CD4-positive, alpha-beta T cell (primary cell): ENCODE data around the gene WBP1L. TPM values are rescaled to one million over a fixed set of nuclear protein-coding genes. Genes with fewer than 3 reads are reported as not detected.

Experiments used
- ATAC-seq: fragments of 200-7000 bp; cut with Tn5 transposase; one replicate; pipeline ENCODE4 v1.10.0; 2022; ENCODE audit warnings: mild to moderate bottlenecking; ENCODE audit not compliant: poor library complexity
- CTCF ChIA-PET: fragments of 350-600 bp; sonication (Branson Sonifier 250); formaldehyde crosslinking; loops from one replicate; lab custom pipeline; 2021; ENCODE audit warnings: antibody characterized with exemption, inconsistent platforms; lab: Charles Lee
- POLR2A ChIA-PET: fragments of 350-600 bp; sonication (Branson Sonifier 250); formaldehyde crosslinking; loops from one replicate; lab custom pipeline; 2021; ENCODE audit warnings: antibody characterized with exemption, inconsistent platforms; lab: Charles Lee
- DNase-seq, 14 experiments: peaks; one replicate each; pipeline ENCODE4 v3.0.0-alpha.2; 2013 to 2020; ENCODE audit warnings: mixed read lengths in 2 of 14
- H3K27ac ChIP-seq, 2 donors: one replicate each; pipeline versions ENCODE4 v1.5.1 to v1.7.0; 2013; ENCODE audit warnings: low read length in 2 of 2, low read depth in 1 of 2, mild to moderate bottlenecking in 1 of 2
- H3K27me3 ChIP-seq, 2 experiments: 1 replicate in 1 of 2; 2 replicates in 1 of 2; pipeline versions ENCODE4 v1.6.1 to v1.7.0; 2013; ENCODE audit warnings: low read length in 2 of 2, control low read depth in 1 of 2, mild to moderate bottlenecking in 1 of 2, moderate library complexity in 1 of 2; ENCODE audit not compliant: insufficient read depth in 2 of 2, control insufficient read depth in 1 of 2
- H3K36me3 ChIP-seq: one replicate; pipeline ENCODE4 v1.6.1; 2013; ENCODE audit warnings: low read length, control low read depth; ENCODE audit not compliant: insufficient read depth
- H3K4me1 ChIP-seq: one replicate; pipeline ENCODE4 v1.6.1; 2013; ENCODE audit warnings: low read length, control low read depth; ENCODE audit not compliant: insufficient read depth
- H3K4me3 ChIP-seq: one replicate; pipeline ENCODE4 v1.5.1; 2013; ENCODE audit warnings: mild to moderate bottlenecking, low read length, moderate library complexity
- H3K9me3 ChIP-seq, 2 experiments: 1 replicate in 1 of 2; 2 replicates in 1 of 2; pipeline versions ENCODE4 v1.6.1 to v1.7.0; 2013; ENCODE audit warnings: low read length in 2 of 2, mild to moderate bottlenecking in 2 of 2, control low read depth in 1 of 2, moderate library complexity in 1 of 2; ENCODE audit not compliant: control insufficient read depth in 1 of 2, insufficient read depth in 1 of 2
- H3K27ac Mint-ChIP-seq: one replicate; pipeline ENCODE4 v1.8.0; 2020; ENCODE audit warnings: mixed read lengths
- H3K27me3 Mint-ChIP-seq: one replicate; pipeline ENCODE4 v1.8.0; 2021; ENCODE audit warnings: mixed read lengths
- H3K36me3 Mint-ChIP-seq: one replicate; pipeline ENCODE4 v1.8.0; 2021; ENCODE audit warnings: low read depth, mixed read lengths
- H3K4me1 Mint-ChIP-seq: one replicate; pipeline ENCODE4 v1.8.0; 2021; ENCODE audit warnings: low read depth, mixed read lengths
- H3K4me3 Mint-ChIP-seq: one replicate; pipeline ENCODE4 v1.8.0; 2020; ENCODE audit warnings: mild to moderate bottlenecking, mixed read lengths
- H3K9me3 Mint-ChIP-seq: one replicate; pipeline ENCODE4 v1.8.0; 2020; ENCODE audit warnings: mixed read lengths
- intact Hi-C, 2 experiments: fragments of 100-400 bp; cut with DNase I in 1 of 2; cut with micrococcal nuclease in 1 of 2; formaldehyde crosslinking; loops; one replicate each; pipeline versions ENCODE4 v1.15.1 to v1.9.0; 2023 to 2025; cut with DNase I, micrococcal nuclease
- total RNA-seq, 174 experiments: library from RNA in 2 of 174; stranded (reverse) in 2 of 174; gene quantifications; one replicate each; pipeline ENCODE4 v1.2.3 and lab custom pipeline; 2021 to 2026
- TF ChIP-seq, protein P1 (sequence below): fragments of 200-600 bp; IDR thresholded peaks from one replicate; pipeline ENCODE4 v1.8.0; 2022; ENCODE audit warnings: antibody characterized with exemption, mild to moderate bottlenecking

Gene WBP1L
- total RNA-seq, 2 experiments from 2014 or later: 6.1 to 6.5 TPM

DNA sequence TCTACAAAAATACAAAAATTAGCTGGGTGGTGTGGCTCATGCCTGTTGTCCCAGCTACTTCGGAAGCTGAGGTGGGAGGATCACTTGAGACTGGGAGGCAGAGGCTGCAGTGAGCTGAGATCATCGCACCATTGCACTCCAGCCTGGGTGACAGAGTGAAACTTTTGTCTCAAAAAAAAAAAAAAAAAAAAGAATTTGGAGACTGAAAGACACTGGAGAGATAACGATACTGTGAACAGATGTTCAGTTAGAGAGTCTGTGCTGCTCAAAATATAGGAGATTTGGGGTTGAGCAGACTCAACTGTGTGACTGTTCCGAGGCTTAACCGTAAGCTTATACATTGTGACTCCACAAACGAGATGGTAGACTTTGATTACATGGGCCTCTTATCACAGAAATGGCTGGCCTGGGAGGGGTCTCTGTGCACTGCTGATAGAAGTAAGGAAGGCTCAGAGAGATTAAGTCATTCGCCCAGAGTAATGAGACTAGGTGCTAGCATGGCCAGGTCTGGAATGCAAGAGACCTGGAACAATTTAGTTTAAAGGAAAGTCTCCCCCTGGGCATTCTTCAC, 19.4 kb downstream of the WBP1L start:
- Mint-ChIP-seq H3K4me1 (peaks cover 39% of the 10 kb centered on the region), H3K36me3 (peaks cover 65% of the 10 kb centered on the region), H3K27me3 (no peaks in the 10 kb centered on the region), H3K4me3 (no peak overlapping the region), H3K9me3 (no peaks in the 10 kb centered on the region), H3K27ac (no peak overlapping the region)
- Histone ChIP-seq H3K9me3 (no peaks in the 10 kb centered on the region), H3K4me3 (no peak overlapping the region), H3K4me1 (peaks cover 12% of the 10 kb centered on the region), H3K27me3 (no peaks in the 10 kb centered on the region), H3K27ac (no peak overlapping the region), H3K36me3 (peaks cover 13% of the 10 kb centered on the region)
- ATAC-seq: no peak
- DNase-seq: no peak
- intact Hi-C loops: no loop called here
- POLR2A ChIA-PET: no interaction called here
- CTCF ChIA-PET: interaction anchor here (0.6 to 1.1 kb wide), 2 partner anchors 11 to 181 kb away, joined by 3 to 4 read pairs; no protein-coding TSS in a partner anchor
- TF ChIP-seq, protein P1, sequence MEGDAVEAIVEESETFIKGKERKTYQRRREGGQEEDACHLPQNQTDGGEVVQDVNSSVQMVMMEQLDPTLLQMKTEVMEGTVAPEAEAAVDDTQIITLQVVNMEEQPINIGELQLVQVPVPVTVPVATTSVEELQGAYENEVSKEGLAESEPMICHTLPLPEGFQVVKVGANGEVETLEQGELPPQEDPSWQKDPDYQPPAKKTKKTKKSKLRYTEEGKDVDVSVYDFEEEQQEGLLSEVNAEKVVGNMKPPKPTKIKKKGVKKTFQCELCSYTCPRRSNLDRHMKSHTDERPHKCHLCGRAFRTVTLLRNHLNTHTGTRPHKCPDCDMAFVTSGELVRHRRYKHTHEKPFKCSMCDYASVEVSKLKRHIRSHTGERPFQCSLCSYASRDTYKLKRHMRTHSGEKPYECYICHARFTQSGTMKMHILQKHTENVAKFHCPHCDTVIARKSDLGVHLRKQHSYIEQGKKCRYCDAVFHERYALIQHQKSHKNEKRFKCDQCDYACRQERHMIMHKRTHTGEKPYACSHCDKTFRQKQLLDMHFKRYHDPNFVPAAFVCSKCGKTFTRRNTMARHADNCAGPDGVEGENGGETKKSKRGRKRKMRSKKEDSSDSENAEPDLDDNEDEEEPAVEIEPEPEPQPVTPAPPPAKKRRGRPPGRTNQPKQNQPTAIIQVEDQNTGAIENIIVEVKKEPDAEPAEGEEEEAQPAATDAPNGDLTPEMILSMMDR: no peak

DNA sequence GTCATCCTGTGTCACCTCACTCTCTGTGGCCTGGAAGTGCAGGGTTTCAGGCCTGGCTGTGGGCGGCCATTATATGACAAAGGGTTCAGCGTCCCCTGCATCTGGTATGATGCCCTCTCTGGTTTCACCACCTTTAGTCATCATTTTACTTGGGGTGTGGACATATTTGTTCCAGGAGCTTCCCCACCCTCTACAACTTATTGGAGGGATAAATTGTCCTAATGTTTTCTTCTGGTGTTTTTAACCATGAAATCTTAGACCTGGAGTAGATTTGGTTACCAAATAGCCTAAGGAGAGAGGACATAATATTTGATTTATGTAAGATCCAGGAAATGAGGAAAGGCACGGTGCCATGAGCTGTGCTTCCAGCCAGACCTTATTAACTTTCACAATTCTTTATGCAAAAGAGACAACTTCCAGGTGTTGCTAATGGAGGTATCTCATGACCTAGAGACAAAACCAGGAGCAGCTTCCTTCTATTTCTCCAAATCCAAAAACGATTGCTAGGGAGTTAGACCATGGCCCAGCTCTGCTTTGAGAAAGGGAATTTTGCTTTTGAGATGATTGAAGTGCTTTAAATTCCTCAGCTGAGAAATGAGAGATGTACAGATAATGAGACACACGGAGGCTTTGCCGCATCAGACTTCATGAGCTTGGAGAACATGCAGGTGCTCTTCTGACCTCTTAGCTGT, 20.9 kb downstream of the WBP1L start:
- Mint-ChIP-seq H3K4me3 (no peak overlapping the region), H3K27ac (no peak overlapping the region), H3K9me3 (no peaks in the 10 kb centered on the region), H3K4me1 (peaks cover 36% of the 10 kb centered on the region), H3K27me3 (no peaks in the 10 kb centered on the region), H3K36me3 (peaks cover 52% of the 10 kb centered on the region)
- DNase-seq (no peak), ATAC-seq (no peak)
- Histone ChIP-seq H3K36me3 (peaks cover 19% of the 10 kb centered on the region), H3K4me1 (peaks cover 6% of the 10 kb centered on the region), H3K9me3 (no peaks in the 10 kb centered on the region), H3K4me3 (no peak overlapping the region), H3K27me3 (no peaks in the 10 kb centered on the region), H3K27ac (no peak overlapping the region)
- POLR2A ChIA-PET: no interaction called here
- TF ChIP-seq, protein P1: no peak
- intact Hi-C loops: no loop called here
- CTCF ChIA-PET: no interaction called here

DNA sequence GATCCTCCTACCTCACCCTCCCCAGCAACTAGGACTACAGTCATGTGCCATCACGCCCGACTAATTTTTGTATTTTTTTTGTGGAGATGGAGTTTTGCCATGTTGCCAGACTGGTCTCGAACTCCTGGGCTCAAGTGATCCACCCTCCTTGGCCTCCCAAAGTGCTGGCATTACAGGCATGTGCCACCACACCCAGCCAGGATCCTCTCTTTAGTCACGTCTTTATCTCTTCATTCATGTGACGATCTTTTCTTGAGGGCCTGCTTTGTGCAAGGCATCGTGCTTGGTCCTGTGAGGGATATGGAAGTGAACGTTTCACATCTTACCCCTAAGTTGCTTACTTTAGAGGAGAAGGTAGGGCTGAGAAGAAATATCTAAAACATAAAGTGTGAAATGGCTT, 21.6 kb downstream of the WBP1L start:
- peaks cover 49% of the 10 kb centered on the region for H3K36me3 Mint-ChIP-seq
- H3K9me3 Mint-ChIP-seq: no peaks in the 10 kb centered on the region
- Histone ChIP-seq H3K9me3 (no peaks in the 10 kb centered on the region), H3K36me3 (peaks cover 19% of the 10 kb centered on the region), H3K4me1 (peaks cover 6% of the 10 kb centered on the region), H3K27me3 (no peaks in the 10 kb centered on the region), H3K27ac (no peak overlapping the region), H3K4me3 (no peak overlapping the region)
- CTCF ChIA-PET: no interaction called here
- ATAC-seq: no peak
- H3K4me3 Mint-ChIP-seq: no peak overlapping the region
- no peak for DNase-seq
- TF ChIP-seq, protein P1: no peak
- peaks cover 44% of the 10 kb centered on the region for H3K4me1 Mint-ChIP-seq
- H3K27ac Mint-ChIP-seq: no peak overlapping the region
- POLR2A ChIA-PET: no interaction called here
- intact Hi-C loops: no loop called here
- H3K27me3 Mint-ChIP-seq: no peaks in the 10 kb centered on the region
